HL-60/S4 treated with phorbol 12-myristate 13-acetate at 8.2 ng/mL for 4 days and 3 days (cell line): ENCODE measurements around the gene KRT28.

Source experiments
- in situ Hi-C: fragments of 300-500 bp; cut with MboI; formaldehyde crosslinking; loops from 2 replicates; pipeline ENCODE4 v1.15.0; 2022; ENCODE audit warnings: low sequenced_read_pairs

KRT28 gene

GRCh38 chr17:40799859-40800258 lies at the start of gene KRT28:
TSS of gene KRT28 (minus strand) at chr17:40799959. CDS start at chr17:40799893, 66 bp downstream.
- in situ Hi-C loops: no loop called here

GRCh38 chr17:40848583-40849235 lies 49.0 kb upstream of the KRT28 start:
- in situ Hi-C loops: no loop called here

- in situ Hi-C loops: no loop called here
These were observed 46.9 kb upstream of the KRT28 start for GRCh38 chr17:40846515-40847144.

- in situ Hi-C loops: no loop called here
These were observed 44.9 kb upstream of the KRT28 start for GRCh38 chr17:40844671-40845107.

GRCh38 chr17:40843242-40843641 lies 43.5 kb upstream of the KRT28 start:
- in situ Hi-C loops: no loop called here

- in situ Hi-C loops: no loop called here
These were observed 41.5 kb upstream of the KRT28 start for GRCh38 chr17:40841246-40841645.

- in situ Hi-C loops: no loop called here
These were observed 39.4 kb upstream of the KRT28 start for GRCh38 chr17:40839194-40839593.

- in situ Hi-C loops: no loop called here
These were observed 36.3 kb upstream of the KRT28 start for GRCh38 chr17:40836020-40836419.

- in situ Hi-C loops: no loop called here
These were observed 34.1 kb upstream of the KRT28 start for GRCh38 chr17:40833882-40834281.

GRCh38 chr17:40832840-40833239 lies 33.1 kb upstream of the KRT28 start:
- in situ Hi-C loops: no loop called here

- in situ Hi-C loops: no loop called here
These were observed 30.5 kb upstream of the KRT28 start for GRCh38 chr17:40830085-40830776.

- in situ Hi-C loops: no loop called here
These were observed 28.8 kb upstream of the KRT28 start for GRCh38 chr17:40828454-40829044.

GRCh38 chr17:40827746-40828453 lies 28.1 kb upstream of the KRT28 start:
- in situ Hi-C loops: no loop called here

- in situ Hi-C loops: no loop called here
These were observed 25.8 kb upstream of the KRT28 start for GRCh38 chr17:40825599-40825998.

- in situ Hi-C loops: no loop called here
These were observed 24.5 kb upstream of the KRT28 start for GRCh38 chr17:40824015-40824832.

- in situ Hi-C loops: no loop called here
These were observed 22.5 kb upstream of the KRT28 start, which contains the start of gene KRT10 for GRCh38 chr17:40822132-40822812. TSS of gene KRT10 (minus strand) at chr17:40822614. CDS start at chr17:40822585, 29 bp downstream.

GRCh38 chr17:40821536-40821935 lies 21.8 kb upstream of the KRT28 start:
- in situ Hi-C loops: no loop called here

GRCh38 chr17:40820228-40820838 lies 20.6 kb upstream of the KRT28 start:
- in situ Hi-C loops: no loop called here

GRCh38 chr17:40819528-40820125 lies 19.9 kb upstream of the KRT28 start:
- in situ Hi-C loops: no loop called here
